NCI-H1105 (cell line): ENCODE data around the gene VPS37C.

ENCODE experiments used
- DNase-seq: peaks from one replicate; lab custom pipeline; 2025; lab: John Stamatoyannopoulos, UW

Gene VPS37C

GRCh38 chr11:61154528-61154927, 6.7 kb downstream of the VPS37C start:
- DNase-seq: no peak

DNA sequence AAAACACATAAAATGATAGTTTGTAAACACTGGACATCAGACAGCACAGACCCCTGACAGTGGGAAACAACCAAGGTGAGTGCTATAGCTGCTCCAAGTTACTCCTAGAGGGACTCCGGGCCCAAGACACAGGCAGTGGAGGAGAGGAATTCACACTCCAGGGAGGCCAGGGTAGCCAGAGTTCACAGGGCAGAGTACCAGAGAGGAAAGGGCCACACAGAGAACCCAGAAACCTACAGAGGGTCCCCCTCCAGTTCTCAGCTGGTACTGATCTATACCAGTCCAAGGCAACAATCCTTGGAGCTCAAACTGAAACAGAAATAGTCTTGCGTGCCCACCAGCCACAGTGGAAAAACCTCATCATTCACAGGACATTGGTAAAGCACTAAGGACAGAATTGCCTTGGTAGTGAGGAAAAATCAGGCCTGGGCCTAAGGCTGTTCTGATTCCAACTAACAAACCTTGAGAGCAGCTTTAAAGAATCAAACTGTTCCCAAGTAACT, 7.6 kb downstream of the VPS37C start:
- DNase-seq: no peak

GRCh38 chr11:61152816-61153592, 8.2 kb downstream of the VPS37C start:
- no peak for DNase-seq

DNA sequence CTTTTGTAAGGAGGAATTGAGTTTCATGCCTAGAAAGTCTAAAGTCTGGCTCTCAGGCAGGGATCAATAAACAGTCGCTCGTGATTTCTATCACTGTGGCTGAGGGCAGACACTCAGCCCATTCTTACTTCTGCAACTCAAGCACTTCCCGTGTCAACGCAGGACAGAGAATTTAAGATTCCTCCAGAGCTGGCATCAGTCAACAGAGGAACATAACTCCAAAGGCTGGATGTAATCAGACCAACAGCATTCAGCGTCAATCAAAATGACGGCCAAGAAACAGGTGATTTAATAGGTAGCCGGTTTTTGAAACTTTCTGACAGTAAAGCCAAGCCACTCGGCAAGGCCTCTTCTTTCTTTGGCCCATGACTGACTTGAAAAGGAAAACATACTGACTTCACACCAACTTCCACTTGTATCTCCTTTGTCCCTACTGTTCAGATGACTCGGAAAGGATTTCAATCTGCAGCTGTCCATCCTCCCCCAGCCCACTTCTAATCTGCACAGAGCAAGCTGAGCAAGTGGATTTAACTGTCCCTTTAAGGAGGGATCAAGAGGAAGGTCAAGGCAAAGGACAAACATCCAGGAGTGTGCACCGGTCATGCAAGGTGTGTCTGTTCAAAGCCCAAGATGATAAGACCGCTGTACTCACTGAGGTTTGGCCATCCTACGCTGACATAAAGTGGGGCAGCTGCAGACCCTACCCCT, 9.5 kb downstream of the VPS37C start:
- DNase-seq: no peak

DNA sequence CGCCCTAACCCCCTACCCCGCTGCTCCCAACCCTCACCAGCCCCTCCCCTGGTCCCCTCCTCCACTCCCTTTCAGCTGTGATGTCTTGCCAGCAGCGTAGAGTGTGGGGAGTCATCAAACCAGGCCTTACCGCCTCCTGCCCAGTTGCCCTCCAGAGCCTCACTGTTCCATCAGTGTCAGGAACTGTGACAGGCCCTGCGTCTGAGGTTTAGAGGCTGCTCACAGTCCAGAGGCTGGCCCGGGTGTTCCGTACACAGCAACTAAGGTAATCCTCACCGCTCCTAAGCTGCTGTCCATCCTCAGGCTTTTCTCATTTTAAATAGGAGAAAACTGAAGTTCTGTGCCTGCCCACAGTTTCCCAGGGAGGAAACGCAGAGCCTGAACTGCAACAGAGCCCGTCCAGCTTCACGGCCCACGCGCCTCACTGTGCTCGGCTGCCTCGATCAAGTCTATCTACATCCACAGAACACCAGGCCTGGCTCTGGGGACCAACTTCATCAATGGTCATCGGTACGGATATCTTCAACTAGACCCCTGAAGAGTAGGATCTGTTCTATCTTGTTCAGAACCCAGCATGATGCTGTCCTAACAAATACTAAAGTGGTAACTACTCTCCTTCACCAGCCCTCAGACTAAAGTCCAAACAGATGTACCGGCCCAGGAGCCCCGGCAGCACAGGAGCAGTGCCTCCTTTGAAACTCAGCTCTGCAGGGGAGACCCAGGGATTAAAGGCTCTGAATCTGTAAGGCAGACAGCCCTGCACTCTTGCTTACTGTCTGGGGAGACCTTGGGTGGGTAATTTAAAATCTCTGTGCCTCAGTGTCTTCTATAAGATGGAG, 10.3 kb downstream of the VPS37C start:
- DNase-seq: no peak

GRCh38 chr11:61149624-61150615, 11.3 kb downstream of the VPS37C start:
- no peak for DNase-seq

DNA sequence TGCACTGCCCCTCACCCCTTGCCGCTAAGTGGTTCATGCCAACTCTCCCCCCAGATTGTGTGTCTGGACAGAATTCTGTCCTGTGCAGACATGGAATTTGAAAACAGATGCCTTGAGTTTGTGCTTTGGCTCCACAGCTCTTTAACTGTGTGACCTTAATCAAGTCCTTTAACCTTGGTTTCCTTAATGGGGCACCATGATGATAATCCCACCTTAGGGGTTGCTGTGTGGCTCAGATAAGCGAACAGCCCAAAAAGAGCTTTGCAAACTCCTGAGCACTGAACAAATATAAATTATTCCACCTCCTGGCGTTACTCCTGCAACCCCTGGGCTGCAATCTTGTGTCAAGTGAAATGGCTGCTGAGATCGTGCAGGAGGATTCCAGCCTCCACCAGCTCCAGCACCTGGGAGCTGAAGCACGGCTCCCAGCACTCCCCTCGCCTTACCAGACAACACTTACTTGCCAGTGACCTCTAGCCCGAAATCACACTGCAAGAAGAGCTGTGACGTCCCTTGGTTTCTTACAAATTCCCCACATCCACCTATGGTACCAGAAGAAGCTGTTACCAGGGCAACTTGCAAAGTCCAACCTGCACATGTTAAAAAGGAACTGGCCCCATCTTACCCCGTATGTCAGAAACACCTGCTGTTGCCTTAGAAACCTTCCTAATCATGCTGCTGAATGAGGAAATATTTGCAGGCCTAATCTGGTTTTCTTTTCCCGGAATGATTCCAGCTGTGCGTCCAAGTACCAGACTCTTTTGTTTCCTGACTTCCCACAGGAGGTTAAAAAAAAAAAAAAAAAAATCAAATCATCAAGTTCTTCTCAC, 13.2 kb downstream of the VPS37C start:
- no peak for DNase-seq

DNA sequence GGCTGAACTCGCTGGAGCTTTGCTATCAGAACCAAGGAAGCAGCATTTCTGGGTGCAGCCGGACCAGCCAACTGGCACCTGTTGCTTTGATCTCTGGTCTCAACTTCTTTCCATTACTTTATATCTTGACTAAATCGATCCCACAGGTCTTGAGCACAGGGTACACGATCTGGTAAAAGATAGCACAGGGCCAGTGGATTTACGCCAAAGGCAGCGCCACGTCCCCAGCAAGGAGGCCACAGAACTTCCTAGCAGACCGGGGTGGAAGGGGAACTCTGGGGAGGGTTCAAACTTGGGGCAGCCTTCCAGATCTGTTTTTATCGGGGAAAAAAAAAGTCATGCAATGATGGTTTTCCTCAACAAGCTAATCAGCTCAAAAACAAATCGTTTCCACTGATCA, 14.0 kb downstream of the VPS37C start:
- no peak for DNase-seq

DNA sequence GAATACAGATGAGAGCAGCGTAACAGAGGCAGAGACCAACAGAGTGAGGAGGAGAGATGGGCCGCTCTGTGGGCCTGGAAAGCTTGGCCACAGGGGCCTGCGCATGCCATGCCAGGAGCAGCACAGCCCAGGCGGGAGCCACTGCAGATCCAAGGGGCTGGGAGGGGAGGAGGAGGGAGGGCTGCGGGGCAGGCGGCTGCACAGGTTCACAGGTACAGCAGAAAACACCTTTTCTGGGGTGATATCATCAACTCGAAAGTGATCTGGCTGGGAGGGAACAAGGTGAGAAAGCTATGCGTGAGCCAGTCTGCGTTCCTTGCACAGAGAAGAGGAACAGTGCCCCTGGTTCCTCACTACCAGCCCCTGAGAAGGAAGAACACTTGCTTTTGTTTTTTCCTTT, 14.8 kb downstream of the VPS37C start:
- DNase-seq: no peak

GRCh38 chr11:61145228-61146005, 15.8 kb downstream of the VPS37C start:
- no peak for DNase-seq

DNA sequence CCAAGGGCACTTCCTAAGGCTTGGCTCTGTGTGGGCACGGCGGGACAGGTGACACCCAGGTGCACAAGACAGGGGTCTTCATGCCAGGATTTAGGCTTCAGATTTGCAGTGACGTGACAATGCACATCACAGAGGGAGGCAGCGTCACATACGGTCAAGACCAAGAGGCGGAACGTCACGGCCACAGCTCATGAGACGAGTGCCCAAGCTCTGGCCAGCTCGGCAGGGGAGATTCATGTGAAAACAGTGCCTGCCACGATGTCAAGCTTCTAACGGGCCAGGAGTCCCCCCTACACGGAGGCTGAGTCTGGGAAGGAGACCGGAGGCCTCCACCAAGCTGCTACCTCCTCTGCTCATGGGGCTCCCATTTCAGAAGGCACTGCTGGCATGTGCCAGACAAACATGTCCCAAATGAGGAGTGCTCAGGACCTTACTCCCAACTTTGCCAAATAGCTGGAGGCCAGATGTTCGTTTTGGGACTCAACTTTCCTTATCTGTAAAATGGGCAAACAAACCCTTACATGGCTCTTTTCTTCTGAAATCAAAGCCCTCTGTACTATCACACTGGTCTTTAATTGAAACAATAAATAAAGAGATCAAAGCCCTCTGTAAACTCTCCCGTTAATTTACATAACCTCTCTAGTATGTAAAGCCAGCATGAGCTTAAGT, 16.6 kb downstream of the VPS37C start:
- no peak for DNase-seq

GRCh38 chr11:61142424-61142823, 18.8 kb downstream of the VPS37C start:
- DNase-seq: no peak

GRCh38 chr11:61141601-61142028, 19.6 kb downstream of the VPS37C start:
- peak; percentile 89 for DNase-seq

DNA sequence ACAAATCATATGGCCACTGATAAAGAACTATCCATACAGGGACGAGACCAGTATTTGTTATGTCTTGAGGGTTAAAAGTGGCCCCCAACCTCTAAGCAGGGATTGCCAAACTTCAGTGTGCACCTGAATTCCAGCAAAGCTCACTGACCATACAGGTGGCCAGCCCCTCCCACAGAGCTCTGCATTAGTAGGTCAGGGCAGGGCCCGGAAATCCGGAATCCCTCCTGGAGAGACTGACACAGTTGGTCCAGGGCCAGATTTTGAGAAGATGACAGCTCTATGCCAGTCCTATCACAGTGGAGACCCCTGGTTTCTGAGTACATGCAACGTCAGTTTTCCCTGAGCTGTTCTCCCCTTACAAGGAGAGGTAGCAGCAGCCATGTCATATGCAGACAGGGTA, 20.8 kb downstream of the VPS37C start:
- DNase-seq: no peak

DNA sequence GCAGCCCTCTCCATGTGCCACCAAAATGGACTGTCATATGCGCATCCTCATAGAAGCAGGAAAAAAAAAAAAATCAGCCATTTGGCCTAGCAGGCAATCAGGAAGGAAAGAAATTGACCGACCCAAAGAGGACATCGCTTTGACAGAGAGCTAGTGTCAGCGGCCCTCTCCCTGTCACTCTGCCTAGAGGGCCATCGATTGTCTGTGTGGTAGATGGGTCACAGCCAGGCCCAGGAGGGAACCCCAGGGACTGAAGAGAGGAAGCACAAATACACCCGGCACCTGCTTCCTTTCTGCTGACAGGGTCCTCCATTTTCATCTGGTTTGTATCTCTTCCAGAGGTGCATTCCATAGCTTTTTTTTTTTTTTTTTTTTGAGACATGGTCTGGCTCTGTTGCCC, 21.8 kb downstream of the VPS37C start:
- no peak for DNase-seq

GRCh38 chr11:61138935-61139334, 22.3 kb downstream of the VPS37C start:
- DNase-seq: no peak

GRCh38 chr11:61134801-61135257, 26.4 kb downstream of the VPS37C start:
- no peak for DNase-seq

- no peak for DNase-seq
These were observed 27.1 kb downstream of the VPS37C start for GRCh38 chr11:61133956-61134662.
